Stimulated activated CD4-positive, alpha-beta T cell treated with anti-CD3 and anti-CD28 coated beads, Interleukin-15, amount 100 ng/mL, for 1 hour (primary cell): Measurements from ENCODE around the gene IPO11.
A peak's percentile ranks its signal among the peaks of the same experiment; 100 is the strongest.

Experiments
- DNase-seq, 2 donors: peaks; one replicate each; pipeline ENCODE4 v3.0.0-alpha.2; 2020; ENCODE audit warnings: low read depth in 1 of 2, low spot score in 1 of 2

The IPO11 gene

GRCh38 chr5:62412549-62413329, at the start of gene IPO11:
Gene IPO11 (plus strand): TSS chr5:62412763. CDS start chr5:62437280, 24,517 bp downstream.
- peak; percentile 95 to 97 for DNase-seq

- DNase-seq, result no peak
These were observed 43.5 kb upstream of the IPO11 start for GRCh38 chr5:62369039-62369438.

GRCh38 chr5:62371409-62371808, 41.2 kb upstream of the IPO11 start:
- DNase-seq, result no peak

GRCh38 chr5:62372600-62372999, 40.0 kb upstream of the IPO11 start:
- DNase-seq, result no peak

GRCh38 chr5:62373382-62373781, 39.2 kb upstream of the IPO11 start:
- no peak for DNase-seq

GRCh38 chr5:62374090-62374489, 38.5 kb upstream of the IPO11 start:
- DNase-seq, result no peak

- DNase-seq, result no peak
These were observed 36.9 kb upstream of the IPO11 start for GRCh38 chr5:62375627-62376026.

- no peak for DNase-seq
These were observed 36.5 kb upstream of the IPO11 start for GRCh38 chr5:62376064-62376463.

- no peak for DNase-seq
These were observed 27.4 kb upstream of the IPO11 start for GRCh38 chr5:62385131-62385530.

- no peak for DNase-seq
These were observed 26.7 kb upstream of the IPO11 start for GRCh38 chr5:62385816-62386400.

GRCh38 chr5:62386824-62387223, 25.7 kb upstream of the IPO11 start:
- no peak for DNase-seq

GRCh38 chr5:62395210-62395950, 17.2 kb upstream of the IPO11 start:
- DNase-seq, result no peak

- DNase-seq, result peak; percentile 79
These were observed 8.9 kb upstream of the IPO11 start, which contains the start of gene DIMT1 for GRCh38 chr5:62403411-62404250. Gene DIMT1 (minus strand): TSS chr5:62403905. CDS start chr5:62403772, 133 bp downstream.

GRCh38 chr5:62413711-62414110, 1.1 kb downstream of the IPO11 start:
- no peak for DNase-seq

GRCh38 chr5:62418462-62419076, 6.0 kb downstream of the IPO11 start:
- no peak for DNase-seq

- DNase-seq, result no peak
These were observed 7.0 kb downstream of the IPO11 start for GRCh38 chr5:62419609-62420008.

- DNase-seq, result no peak
These were observed 8.9 kb downstream of the IPO11 start for GRCh38 chr5:62421414-62421813.

- no peak for DNase-seq
These were observed 12.2 kb downstream of the IPO11 start for GRCh38 chr5:62424763-62425162.

- DNase-seq, result no peak
These were observed 19.4 kb downstream of the IPO11 start for GRCh38 chr5:62431735-62432620.

GRCh38 chr5:62432621-62433064, 20.1 kb downstream of the IPO11 start:
- DNase-seq, result no peak
